ENCODE results near the gene ELOVL6.

The ELOVL6 gene

DNA sequence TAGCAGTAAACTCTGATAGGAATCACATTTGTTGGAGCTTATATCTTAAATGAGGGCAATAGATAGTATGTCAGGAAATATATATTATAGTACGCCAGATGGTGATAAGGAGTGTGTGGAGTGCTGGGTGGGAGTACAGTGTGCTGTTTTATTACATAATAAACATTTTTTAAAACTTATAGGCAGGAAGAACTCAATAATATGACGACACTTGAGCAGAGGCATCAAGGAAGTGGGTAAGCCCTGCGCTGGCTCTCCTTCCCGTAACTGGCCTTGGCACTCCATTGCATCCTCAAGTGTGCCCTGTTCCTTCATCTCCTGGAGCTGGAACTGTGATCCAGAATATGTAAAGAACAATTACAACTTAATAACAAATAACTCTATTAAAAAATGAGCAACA is 123.8 kb downstream of the ELOVL6 start:
- no peak for DNase-seq (ENCODE audit: low read depth)
- H3K4me3 ChIP-seq (ENCODE audit: low read depth, low read length) = no peak overlapping the region
- TF ChIP-seq POLR2A (IDR thresholded peaks at IDR 0.05; ENCODE audit: extremely low read depth, insufficient read length) (no peak), MAX (IDR thresholded peaks at IDR 0.05; ENCODE audit: low read depth, low read length) (no peak), CTCF (IDR thresholded peaks at IDR 0.05; ENCODE audit: low read depth, low read length) (no peak), MYC (IDR thresholded peaks at IDR 0.05; ENCODE audit: low read depth, low read length) (no peak)

DNA sequence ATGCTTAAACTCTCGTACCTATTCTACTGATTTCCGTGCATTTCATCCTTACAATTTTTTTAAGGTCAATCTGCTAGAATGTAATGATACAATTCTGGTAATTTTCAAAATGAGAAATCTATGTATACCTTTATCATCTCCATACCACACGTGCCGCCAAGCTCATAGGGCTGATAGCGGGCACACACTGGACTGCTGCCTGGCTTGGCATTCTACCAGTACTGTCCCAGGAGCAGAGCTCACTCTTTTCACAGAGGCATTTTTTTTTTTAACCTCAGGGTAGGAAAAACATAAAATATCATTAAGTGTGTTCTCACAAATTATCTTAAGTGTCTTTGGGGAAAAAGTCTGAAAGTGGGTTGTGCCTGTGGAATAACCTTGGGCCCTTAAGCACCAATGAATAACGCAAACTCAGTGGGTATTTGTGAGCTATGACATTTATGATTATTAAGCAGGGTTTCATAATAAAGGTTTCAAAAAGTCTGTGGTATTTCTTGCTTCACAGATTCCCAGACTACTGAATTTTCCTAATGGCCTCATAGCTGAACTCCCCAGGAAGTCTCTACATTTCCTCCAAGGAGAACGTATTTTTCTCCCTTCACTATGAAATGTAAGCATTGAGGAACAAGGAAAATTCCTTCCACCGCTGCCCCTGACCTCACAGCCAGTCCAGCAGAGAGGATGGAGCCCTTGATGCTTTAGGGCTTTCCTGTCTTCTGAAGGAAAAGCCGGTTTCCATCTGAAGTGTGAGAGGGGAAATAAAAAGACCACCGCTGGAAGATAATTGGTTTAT is 125.2 kb downstream of the ELOVL6 start:
- no peak overlapping the region for H3K4me3 ChIP-seq (ENCODE audit: low read depth, low read length)
- DNase-seq (ENCODE audit: low read depth) = no peak
- TF ChIP-seq MAX (IDR thresholded peaks at IDR 0.05; ENCODE audit: low read depth, low read length) = no peak
- no peak for TF ChIP-seq MYC (IDR thresholded peaks at IDR 0.05; ENCODE audit: low read depth, low read length)
- TF ChIP-seq POLR2A (IDR thresholded peaks at IDR 0.05; ENCODE audit: extremely low read depth, insufficient read length) = no peak
- TF ChIP-seq CTCF (IDR thresholded peaks at IDR 0.05; ENCODE audit: low read depth, low read length) = no peak

GRCh38 chr4:110071466-110071865 is 126.9 kb downstream of the ELOVL6 start:
- TF ChIP-seq CTCF (IDR thresholded peaks at IDR 0.05; ENCODE audit: low read depth, low read length) (no peak), MAX (IDR thresholded peaks at IDR 0.05; ENCODE audit: low read depth, low read length) (no peak), MYC (IDR thresholded peaks at IDR 0.05; ENCODE audit: low read depth, low read length) (no peak), POLR2A (IDR thresholded peaks at IDR 0.05; ENCODE audit: extremely low read depth, insufficient read length) (no peak)
- no peak overlapping the region for H3K4me3 ChIP-seq (ENCODE audit: low read depth, low read length)
- DNase-seq (ENCODE audit: low read depth) = no peak

DNA sequence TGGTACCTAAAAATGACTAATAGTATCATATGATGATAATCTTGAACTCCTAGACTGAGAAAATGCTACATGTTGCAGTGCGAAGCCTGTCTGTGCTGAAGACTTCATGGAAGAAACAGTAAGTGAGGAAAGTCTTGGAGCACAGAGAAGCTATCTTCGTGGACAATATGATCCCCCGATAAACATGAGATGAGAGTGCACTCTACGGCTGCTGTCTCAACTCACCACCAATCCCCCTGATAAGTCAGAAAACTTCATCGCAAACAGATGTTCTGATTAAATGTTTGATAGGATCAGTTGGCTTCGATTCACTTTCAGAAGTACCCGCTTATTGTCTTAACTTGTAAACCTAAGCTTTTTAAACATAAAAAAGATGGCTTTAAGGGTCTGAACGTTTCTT is 130.2 kb downstream of the ELOVL6 start:
- DNase-seq (ENCODE audit: low read depth) = no peak
- no peak for TF ChIP-seq MYC (IDR thresholded peaks at IDR 0.05; ENCODE audit: low read depth, low read length)
- TF ChIP-seq CTCF (IDR thresholded peaks at IDR 0.05; ENCODE audit: low read depth, low read length) = no peak
- TF ChIP-seq POLR2A (IDR thresholded peaks at IDR 0.05; ENCODE audit: extremely low read depth, insufficient read length) = no peak
- TF ChIP-seq MAX (IDR thresholded peaks at IDR 0.05; ENCODE audit: low read depth, low read length) = no peak
- H3K4me3 ChIP-seq (ENCODE audit: low read depth, low read length) = no peak overlapping the region

DNA sequence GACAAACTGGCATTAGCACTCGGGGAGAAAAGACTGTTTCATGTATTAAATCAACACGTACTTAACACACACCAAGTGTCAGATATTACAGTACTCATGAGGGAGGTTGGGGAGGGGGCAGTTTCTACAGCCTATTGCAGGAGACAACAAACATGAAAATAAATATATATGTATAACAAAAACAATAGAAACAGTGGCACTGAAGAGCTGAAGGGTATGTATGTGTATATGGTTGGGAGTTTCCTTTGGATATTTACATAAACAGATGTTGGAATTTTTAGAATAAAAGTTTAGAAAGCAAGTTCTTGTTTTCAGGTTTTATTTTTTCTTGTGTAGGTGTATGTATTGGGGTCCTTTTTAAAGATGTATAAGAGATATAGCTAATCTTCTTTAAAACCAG is 133.5 kb downstream of the ELOVL6 start:
- DNase-seq (ENCODE audit: low read depth) = no peak
- H3K4me3 ChIP-seq (ENCODE audit: low read depth, low read length) = no peak overlapping the region
- TF ChIP-seq MAX (IDR thresholded peaks at IDR 0.05; ENCODE audit: low read depth, low read length) (no peak), POLR2A (IDR thresholded peaks at IDR 0.05; ENCODE audit: extremely low read depth, insufficient read length) (no peak), CTCF (IDR thresholded peaks at IDR 0.05; ENCODE audit: low read depth, low read length) (no peak), MYC (IDR thresholded peaks at IDR 0.05; ENCODE audit: low read depth, low read length) (no peak)

Measured in NB4 (cell line).